GM12878 (cell line): ENCODE results near the gene FAM78A. TPM values are rescaled to one million over a fixed set of nuclear protein-coding genes. Genes with fewer than 3 reads are reported as not detected.
A peak's percentile ranks its signal among the peaks of the same experiment; 100 is the strongest.

Experiments
- ATAC-seq: fragments of 200-7000 bp; cut with Tn5 transposase; 3 replicates; pipeline ENCODE4 v1.9.1; 2020; ENCODE audit warnings: mild to moderate bottlenecking, moderate library complexity
- BruUV-seq: library from RNA; stranded (reverse); fragments of 400-500 nt; replicated peaks from 2 replicates; lab custom pipeline; 2021; lab: Mats Ljungman, UMichigan
- CTCF ChIA-PET: fragments of 300-600 bp; sonication (Branson Sonifier 250); formaldehyde crosslinking; extraction: SDS; loops from one replicate; lab custom pipeline; 2021; ENCODE audit warnings: inconsistent platforms; lab: Yijun Ruan, JAX
- POLR2A ChIA-PET: fragments of 350-600 bp; formaldehyde crosslinking; extraction: SDS; loops from one replicate; lab custom pipeline; 2021; ENCODE audit warnings: inconsistent platforms; lab: Charles Lee
- RAD21 ChIA-PET: fragments of 300-600 bp; sonication (Branson Sonifier 250); formaldehyde crosslinking; loops from one replicate; lab custom pipeline; 2023; ENCODE audit warnings: antibody characterized with exemption; ENCODE audit not compliant: unreplicated experiment; lab: Charles Lee
- SMC1A ChIA-PET: fragments of 300-600 bp; sonication (Branson Sonifier 250); formaldehyde crosslinking; loops from one replicate; lab custom pipeline; 2023; ENCODE audit not compliant: unreplicated experiment, uncharacterized antibody; lab: Charles Lee
- DNase-seq: peaks from one replicate; pipeline ENCODE4 v3.0.0-alpha.2; 2011; ENCODE audit warnings: low read depth, low spot score
- FAIRE-seq: peaks from 3 replicates; lab custom pipeline; 2011; peaks lifted over from hg19 to GRCh38; lab: Jason Lieb, UNC
- H2AFZ ChIP-seq: 2 replicates; pipeline ENCODE4 v1.6.0; 2011; ENCODE audit warnings: low read depth, low read length, control low read depth; ENCODE audit not compliant: control insufficient read depth
- H3K27ac ChIP-seq: 2 replicates; pipeline ENCODE4 v1.5.1; 2011; ENCODE audit warnings: control low read depth; ENCODE audit not compliant: control insufficient read depth, insufficient read depth
- H3K27me3 ChIP-seq, 2 experiments: replicated peaks in 1 of 2; 2 replicates each; pipeline versions ENCODE4 v1.6.0 to v1.6.1; 2011; ENCODE audit warnings: low read length in 1 of 2; ENCODE audit not compliant: control insufficient read depth in 2 of 2, insufficient read depth in 2 of 2
- H3K36me3 ChIP-seq, 2 experiments: 2 replicates each; pipeline ENCODE4 v1.5.1; 2011; ENCODE audit warnings: low read length in 1 of 2; ENCODE audit not compliant: control insufficient read depth in 2 of 2, insufficient read depth in 2 of 2
- H3K4me1 ChIP-seq: 2 replicates; pipeline ENCODE4 v1.6.1; 2011; ENCODE audit warnings: mild to moderate bottlenecking, low read length, moderate library complexity, mixed read lengths; ENCODE audit not compliant: control insufficient read depth, insufficient read depth
- H3K4me2 ChIP-seq: 2 replicates; pipeline ENCODE4 v1.6.0; 2011; ENCODE audit warnings: control low read depth; ENCODE audit not compliant: control insufficient read depth, insufficient read depth
- H3K4me3 ChIP-seq: fragments of 200-600 bp; sonication (generic); 2 replicates; pipeline ENCODE4 v1.5.1; 2016
- H3K79me2 ChIP-seq: 2 replicates; pipeline ENCODE4 v1.6.0; 2011; ENCODE audit warnings: low read length; ENCODE audit not compliant: control insufficient read depth, insufficient read depth
- H3K9ac ChIP-seq: 2 replicates; pipeline ENCODE4 v1.8.0; 2011; ENCODE audit warnings: low read length, control low read depth, mixed read lengths; ENCODE audit not compliant: control insufficient read depth, insufficient read depth
- H3K9me3 ChIP-seq: replicated peaks from 3 replicates; pipeline ENCODE4 v1.5.1; 2011; ENCODE audit warnings: mild to moderate bottlenecking, low read length; ENCODE audit not compliant: control insufficient read depth, insufficient read depth
- H4K20me1 ChIP-seq: 2 replicates; pipeline ENCODE4 v1.6.0; 2011; ENCODE audit not compliant: control insufficient read depth, insufficient read depth
- ATF2 ChIP-seq: IDR thresholded peaks from 2 replicates; pipeline ENCODE4 v1.6.1; 2012; ENCODE audit warnings: low read length, inconsistent platforms
- ATF3 ChIP-seq: IDR thresholded peaks from 2 replicates; pipeline ENCODE4 v1.6.1; 2011; ENCODE audit warnings: low read depth, mild to moderate bottlenecking, low read length, moderate library complexity, borderline replicate concordance; ENCODE audit errors: extremely low read depth
- BMI1 ChIP-seq: fragments of 450-650 bp; IDR thresholded peaks from 2 replicates; pipeline ENCODE4 v1.6.1; 2016; ENCODE audit warnings: mild to moderate bottlenecking, moderate library complexity, borderline replicate concordance
- CEBPB ChIP-seq, 2 experiments: fragments of 150-350 bp in 1 of 2; IDR thresholded peaks; 2 replicates each; pipeline ENCODE4 v1.6.1; 2012 to 2014; ENCODE audit warnings: low read depth in 2 of 2, low read length in 2 of 2, borderline replicate concordance in 1 of 2, inconsistent platforms in 1 of 2
- CHD1 ChIP-seq: IDR thresholded peaks from 2 replicates; pipeline ENCODE4 v1.6.1; 2012; ENCODE audit warnings: low read depth, low read length, improper control_type of control experiment
- E2F4 ChIP-seq: IDR thresholded peaks from 2 replicates; pipeline ENCODE4 v1.6.1; 2012; ENCODE audit warnings: low read depth, low read length, improper control_type of control experiment
- EED ChIP-seq: sonication (generic); IDR thresholded peaks from 2 replicates; pipeline ENCODE4 v1.6.1; 2016; ENCODE audit warnings: antibody characterized with exemption, low read depth
- GATAD2B ChIP-seq: fragments of 450-650 bp; conservative IDR thresholded peaks from 2 replicates; pipeline ENCODE4 v1.6.1; 2017; ENCODE audit warnings: low read depth, mild to moderate bottlenecking, moderate library complexity
- NBN ChIP-seq: fragments of 450-650 bp; IDR thresholded peaks from 2 replicates; pipeline ENCODE4 v1.6.1; 2016
- NR2F1 ChIP-seq: fragments of 450-650 bp; conservative IDR thresholded peaks from 2 replicates; pipeline ENCODE4 v1.6.1; 2017; ENCODE audit warnings: mild to moderate bottlenecking
- RAD51 ChIP-seq: fragments of 450-650 bp; IDR thresholded peaks from 2 replicates; pipeline ENCODE4 v1.6.1; 2016; ENCODE audit warnings: moderate library complexity, mild to moderate bottlenecking, inconsistent platforms
- TAF1 ChIP-seq: IDR thresholded peaks from 2 replicates; pipeline ENCODE4 v1.6.1; 2011; ENCODE audit warnings: mild to moderate bottlenecking, low read depth, low read length, borderline replicate concordance
- TCF3 ChIP-seq: IDR thresholded peaks from 2 replicates; pipeline ENCODE4 v1.6.1; 2012; ENCODE audit warnings: low read depth, mild to moderate bottlenecking, low read length, borderline replicate concordance; ENCODE audit not compliant: insufficient read depth
- WGBS: methylation state at CpG from one replicate; pipeline ENCODE4 v1.1.6; 2016; ENCODE audit warnings: low lambda C conversion rate; ENCODE audit not compliant: insufficient replicate concordance, insufficient coverage; ENCODE audit errors: missing lambda C conversion rate; 5-methylcytosine and 5-hydroxymethylcytosine counted together
- in situ Hi-C: fragments of 300-500 bp; cut with MboI; formaldehyde crosslinking; loops from 9 replicates; pipeline ENCODE4 v1.14.3; 2018; ENCODE audit warnings: mixed read lengths
- intact Hi-C: fragments of 100-400 bp; cut with micrococcal nuclease; formaldehyde crosslinking; loops from one replicate; pipeline ENCODE4 v1.14.2; 2022; ENCODE audit not compliant: unreplicated experiment
- polyA plus RNA-seq, 11 experiments: library from polyadenylated mRNA; depleted of rRNA in 4 of 11; unstranded in 6 of 11; stranded (reverse) in 5 of 11; fragments of >200 nt; fragmentation: Nextera tagmentation in 4 of 11; fragmentation: Illumina TruSeq in 1 of 11; extraction: Ambion mirVana in 4 of 11; extraction: Trizol in 1 of 11; gene quantifications; 1 replicate in 1 of 11; 2 replicates in 10 of 11; pipeline versions ENCODE4 v1.2.1 to v1.2.3, GENCODE V29; 2011 to 2016; ENCODE audit warnings: inconsistent platforms in 2 of 11, missing spikeins in 2 of 11, low read depth in 1 of 11
- total RNA-seq, 4 experiments: library from RNA; depleted of rRNA in 3 of 4; stranded (reverse); fragments of >200 nt in 3 of 4; fragmentation: Illumina TruSeq in 1 of 4; extraction: Trizol in 1 of 4; gene quantifications; 2 replicates each; pipeline versions ENCODE4 v1.2.1 to v1.2.3, GENCODE V29; 2013 to 2021
- TF ChIP-seq, protein P1 (sequence below): fragments of 450-650 bp; IDR thresholded peaks from 2 replicates; pipeline ENCODE4 v1.6.1; 2016; ENCODE audit warnings: mild to moderate bottlenecking, moderate library complexity, borderline replicate concordance

FAM78A gene
- total and polyA plus RNA-seq, 10 of the 15 experiments (the other 5 are each of a cell fraction or from before 2014, with no cell fraction given), result 0.18 to 32.5 (median 12.2) TPM

DNA sequence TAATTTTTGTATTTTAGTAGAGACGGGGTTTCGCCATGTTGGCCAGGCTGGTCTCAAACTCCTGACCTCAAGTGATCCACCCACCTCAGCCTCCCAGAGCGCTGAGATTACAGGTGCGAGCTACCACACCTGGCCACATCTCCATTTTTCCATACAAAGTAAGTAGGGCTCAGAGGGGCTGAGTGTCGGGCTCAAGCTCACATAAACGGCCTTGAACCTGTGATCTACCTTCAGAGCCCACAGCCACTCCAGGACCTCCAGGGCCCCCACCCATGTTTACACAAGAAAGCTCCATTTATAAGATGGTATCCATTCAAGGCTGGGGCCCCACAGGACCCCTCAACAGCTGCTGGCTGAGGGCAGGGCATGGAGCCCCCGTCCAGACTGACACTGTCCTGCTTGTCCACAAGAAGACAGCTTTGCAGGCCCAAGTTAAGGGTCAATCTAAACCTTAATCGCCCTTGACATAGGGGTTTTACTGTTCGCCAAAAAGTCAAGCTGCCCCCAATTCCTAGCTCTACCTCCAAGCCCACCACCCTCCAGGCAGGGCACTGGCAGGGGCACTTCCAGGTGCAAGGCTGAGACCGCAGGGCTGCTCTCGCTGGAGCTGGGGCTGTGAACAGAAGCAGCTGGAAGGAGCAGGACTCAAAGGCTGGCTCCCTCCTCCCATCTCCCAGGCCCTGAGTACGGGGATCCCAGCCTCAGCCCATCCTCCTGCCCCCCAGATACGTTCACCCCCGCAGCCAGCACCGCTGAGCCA is 18.9 kb downstream of the FAM78A start:
- TF ChIP-seq CHD1 (no peak), ATF3 (no peak), TCF3 (no peak), NBN (no peak), GATAD2B (no peak), EED (no peak), BMI1 (no peak), RAD51 (no peak), NR2F1 (no peak), E2F4 (no peak), ATF2 (no peak), TAF1 (no peak), CEBPB (IDR thresholded peaks at IDR 0.05; ENCODE audit: borderline replicate concordance in 1 of 2, low read depth in 2 of 2, low read length in 2 of 2) (no peak)
- TF ChIP-seq, protein P1, sequence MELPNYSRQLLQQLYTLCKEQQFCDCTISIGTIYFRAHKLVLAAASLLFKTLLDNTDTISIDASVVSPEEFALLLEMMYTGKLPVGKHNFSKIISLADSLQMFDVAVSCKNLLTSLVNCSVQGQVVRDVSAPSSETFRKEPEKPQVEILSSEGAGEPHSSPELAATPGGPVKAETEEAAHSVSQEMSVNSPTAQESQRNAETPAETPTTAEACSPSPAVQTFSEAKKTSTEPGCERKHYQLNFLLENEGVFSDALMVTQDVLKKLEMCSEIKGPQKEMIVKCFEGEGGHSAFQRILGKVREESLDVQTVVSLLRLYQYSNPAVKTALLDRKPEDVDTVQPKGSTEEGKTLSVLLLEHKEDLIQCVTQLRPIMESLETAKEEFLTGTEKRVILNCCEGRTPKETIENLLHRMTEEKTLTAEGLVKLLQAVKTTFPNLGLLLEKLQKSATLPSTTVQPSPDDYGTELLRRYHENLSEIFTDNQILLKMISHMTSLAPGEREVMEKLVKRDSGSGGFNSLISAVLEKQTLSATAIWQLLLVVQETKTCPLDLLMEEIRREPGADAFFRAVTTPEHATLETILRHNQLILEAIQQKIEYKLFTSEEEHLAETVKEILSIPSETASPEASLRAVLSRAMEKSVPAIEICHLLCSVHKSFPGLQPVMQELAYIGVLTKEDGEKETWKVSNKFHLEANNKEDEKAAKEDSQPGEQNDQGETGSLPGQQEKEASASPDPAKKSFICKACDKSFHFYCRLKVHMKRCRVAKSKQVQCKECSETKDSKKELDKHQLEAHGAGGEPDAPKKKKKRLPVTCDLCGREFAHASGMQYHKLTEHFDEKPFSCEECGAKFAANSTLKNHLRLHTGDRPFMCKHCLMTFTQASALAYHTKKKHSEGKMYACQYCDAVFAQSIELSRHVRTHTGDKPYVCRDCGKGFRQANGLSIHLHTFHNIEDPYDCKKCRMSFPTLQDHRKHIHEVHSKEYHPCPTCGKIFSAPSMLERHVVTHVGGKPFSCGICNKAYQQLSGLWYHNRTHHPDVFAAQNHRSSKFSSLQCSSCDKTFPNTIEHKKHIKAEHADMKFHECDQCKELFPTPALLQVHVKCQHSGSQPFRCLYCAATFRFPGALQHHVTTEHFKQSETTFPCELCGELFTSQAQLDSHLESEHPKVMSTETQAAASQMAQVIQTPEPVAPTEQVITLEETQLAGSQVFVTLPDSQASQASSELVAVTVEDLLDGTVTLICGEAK, result no peak
- SMC1A ChIA-PET, result interaction anchor here (1.1 to 7.8 kb wide), 3 partner anchors 16 to 78 kb away, joined by 3 to 154 read pairs (median 3); partner anchors contain the start of gene FAM78A

More for the DNA sequence above, 18.9 kb downstream of the FAM78A start:
- Histone ChIP-seq H3K27ac (peak overlapping the region; percentile 98), H3K4me1 (peaks cover 51% of the 10 kb centered on the region), H3K27me3 (no peaks in the 10 kb centered on the region), H3K9ac (peak overlapping the region; percentile 65; the same call in 1 of the 2 replicates), H3K36me3 (peaks cover 20 to 26% of the 10 kb centered on the region in 2 experiments), H2AFZ (no peak overlapping the region), H4K20me1 (no peaks in the 10 kb centered on the region), H3K4me2 (no peak overlapping the region), H3K9me3 (no peaks in the 10 kb centered on the region), H3K79me2 (peaks cover 12% of the 10 kb centered on the region), H3K4me3 (no peak overlapping the region)
- DNase-seq (no peak), FAIRE-seq (no peak), ATAC-seq (no peak)
- CTCF ChIA-PET, result interaction anchor here (1.4 to 11.0 kb wide), 5 partner anchors 15 to 80 kb away, joined by 3 to 151 read pairs (median 8); partner anchors contain the start of gene FAM78A
- RAD21 ChIA-PET, result interaction anchor here (2.6 to 9.6 kb wide), 2 partner anchors 14 to 19 kb away, joined by 10 to 181 read pairs; partner anchors contain the start of gene FAM78A
- WGBS, result 93% methylated on average over 15 of the region's 15 CpGs
- in situ Hi-C loops, result loop anchor here (25.0 kb wide), 2 partner anchors 1420 to 1880 kb away; partner anchors contain the start of genes C9orf78 and USP20
- BruUV-seq, result no TSS peak
- intact Hi-C loops, result no loop called here
- POLR2A ChIA-PET, result interaction anchor here (0.5 to 13.4 kb wide), 5 partner anchors 10 to 33 kb away, joined by 3 to 267 read pairs (median 4); partner anchors contain the start of gene FAM78A
